Activated naive CD8-positive, alpha-beta T cell treated with anti-CD3 and anti-CD28 coated beads, Interleukin-2, amount 50 U/mL, for 24 hours (primary cell): ENCODE data around the gene POGK.
"Not testable (repeated sequence)": the region's sequence is repeated elsewhere in the genome, so short reads cannot be mapped to it uniquely, and the experiment has no call there.

Experiments used
- ATAC-seq: fragments of 150-1000 bp; cut with Tn5 transposase; one replicate; pipeline ENCODE4 v1.10.0; 2021
- DNase-seq: peaks from one replicate; pipeline ENCODE4 v3.0.0; 2021
- H3K27ac Mint-ChIP-seq: one replicate; pipeline ENCODE4 v1.8.0; 2021; ENCODE audit warnings: mild to moderate bottlenecking, mixed read lengths
- H3K27me3 Mint-ChIP-seq: one replicate; pipeline ENCODE4 v1.8.0; 2021; ENCODE audit warnings: mixed read lengths
- H3K36me3 Mint-ChIP-seq: one replicate; pipeline ENCODE4 v1.8.0; 2021; ENCODE audit warnings: low read depth, mixed read lengths
- H3K4me1 Mint-ChIP-seq: one replicate; pipeline ENCODE4 v1.8.0; 2021; ENCODE audit warnings: mixed read lengths
- H3K4me3 Mint-ChIP-seq: one replicate; pipeline ENCODE4 v1.8.0; 2021; ENCODE audit warnings: mild to moderate bottlenecking, moderate library complexity, mixed read lengths
- H3K9me3 Mint-ChIP-seq: one replicate; pipeline ENCODE4 v1.8.0; 2021; ENCODE audit warnings: mixed read lengths

The POGK gene

DNA sequence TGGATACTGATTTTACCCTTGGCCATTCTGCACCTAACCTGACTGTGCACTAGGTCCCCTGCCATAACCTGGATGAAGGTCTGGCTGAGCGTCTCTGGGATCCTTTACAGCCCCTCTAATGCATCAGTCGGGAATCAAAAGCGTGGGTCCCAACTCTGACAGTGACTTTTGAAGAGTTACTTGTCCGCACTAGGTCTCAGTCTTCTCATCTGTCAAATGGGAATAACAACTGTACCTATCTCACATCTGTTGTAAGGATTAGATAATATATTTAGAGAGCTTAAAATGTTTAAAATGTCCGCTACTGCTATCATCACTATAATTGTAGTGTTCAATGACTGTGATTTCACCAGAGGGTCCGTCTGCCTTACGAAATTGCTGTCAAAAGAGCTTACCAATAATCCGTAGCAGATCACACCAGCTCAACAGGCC is 36.0 kb downstream of the POGK start:
- Mint-ChIP-seq H3K27ac (peak overlapping the region; percentile 75), H3K4me1 (peaks cover 59% of the 10 kb centered on the region), H3K4me3 (peak overlapping the region; percentile 95), H3K27me3 (peaks cover 4% of the 10 kb centered on the region), H3K36me3 (peaks cover 10% of the 10 kb centered on the region), H3K9me3 (no peaks in the 10 kb centered on the region)
- DNase-seq (no peak), ATAC-seq (no peak)

DNA sequence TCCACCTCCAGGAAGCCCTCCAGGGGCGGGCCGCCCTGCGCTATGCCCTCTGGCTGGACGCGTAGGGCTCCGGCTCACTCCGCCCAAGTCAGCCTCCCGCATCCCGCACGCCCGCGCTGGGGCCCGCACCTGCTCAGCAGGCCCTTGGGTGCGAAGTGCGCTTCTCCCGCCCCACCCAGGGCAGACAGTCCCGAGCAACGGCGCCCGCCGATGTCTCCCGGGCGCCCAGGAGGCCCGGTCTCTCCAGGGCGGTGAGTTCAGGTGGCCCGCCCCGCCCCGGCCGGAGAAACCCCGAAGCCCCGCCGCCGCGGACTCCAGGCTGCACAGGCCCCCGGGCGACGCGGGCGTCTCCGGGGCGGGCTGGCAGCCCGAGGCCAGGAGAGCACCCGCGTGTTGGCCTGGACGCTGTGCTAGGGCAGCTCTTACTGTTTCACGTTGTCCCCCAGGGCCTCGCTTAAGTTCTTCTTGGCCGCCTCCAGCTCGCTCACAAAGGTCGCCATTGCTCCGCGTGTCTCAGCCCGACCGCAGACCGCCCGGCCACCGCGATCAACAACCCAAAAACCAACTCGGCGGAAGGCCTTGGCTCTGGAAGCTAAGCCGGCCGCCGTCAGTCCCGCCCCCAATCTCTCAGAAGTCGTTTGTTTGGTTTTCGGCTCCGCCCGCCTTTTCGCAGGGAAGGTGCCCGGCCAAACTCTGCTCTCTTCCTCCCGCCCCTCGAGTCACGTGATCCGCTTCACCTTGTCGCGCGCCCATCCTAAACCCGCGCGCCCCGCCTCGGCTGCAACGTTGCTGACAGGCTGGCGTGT is 36.7 kb downstream of the POGK start, which contains the start of gene TADA1:
Gene TADA1, minus strand, starts transcription at position 531 of the 806 bp plus-strand sequence. Its CDS starts 31 bp downstream, at position 500.
- peak within 1 kb of the TSS; percentile 95 for H3K4me3 Mint-ChIP-seq
- ATAC-seq (peak; percentile 94), DNase-seq (peak; percentile 98)
- H3K27ac Mint-ChIP-seq = peak within 1 kb of the TSS; percentile 99
- no peaks in the 10 kb centered on the region for H3K9me3 Mint-ChIP-seq
- peaks cover 10% of the 10 kb centered on the region for H3K36me3 Mint-ChIP-seq
- H3K27me3 Mint-ChIP-seq = peaks cover 4% of the 10 kb centered on the region
- peaks cover 55% of the 10 kb centered on the region for H3K4me1 Mint-ChIP-seq

GRCh38 chr1:166876540-166876838 is 37.2 kb downstream of the POGK start:
- DNase-seq = no peak
- H3K4me3 Mint-ChIP-seq = peak overlapping the region; percentile 95
- peaks cover 50% of the 10 kb centered on the region for H3K4me1 Mint-ChIP-seq
- peaks cover 10% of the 10 kb centered on the region for H3K36me3 Mint-ChIP-seq
- peaks cover 4% of the 10 kb centered on the region for H3K27me3 Mint-ChIP-seq
- peak overlapping the region; percentile 99 for H3K27ac Mint-ChIP-seq
- peak; percentile 1 for ATAC-seq
- no peaks in the 10 kb centered on the region for H3K9me3 Mint-ChIP-seq

- peaks cover 36% of the 10 kb centered on the region for H3K4me1 Mint-ChIP-seq
- not testable (repeated sequence) for H3K9me3 Mint-ChIP-seq, ATAC-seq, H3K27ac Mint-ChIP-seq, H3K4me3 Mint-ChIP-seq, DNase-seq, H3K27me3 Mint-ChIP-seq, H3K36me3 Mint-ChIP-seq
Observed at GRCh38 chr1:166878173-166878917, 39.1 kb downstream of the POGK start.

DNA sequence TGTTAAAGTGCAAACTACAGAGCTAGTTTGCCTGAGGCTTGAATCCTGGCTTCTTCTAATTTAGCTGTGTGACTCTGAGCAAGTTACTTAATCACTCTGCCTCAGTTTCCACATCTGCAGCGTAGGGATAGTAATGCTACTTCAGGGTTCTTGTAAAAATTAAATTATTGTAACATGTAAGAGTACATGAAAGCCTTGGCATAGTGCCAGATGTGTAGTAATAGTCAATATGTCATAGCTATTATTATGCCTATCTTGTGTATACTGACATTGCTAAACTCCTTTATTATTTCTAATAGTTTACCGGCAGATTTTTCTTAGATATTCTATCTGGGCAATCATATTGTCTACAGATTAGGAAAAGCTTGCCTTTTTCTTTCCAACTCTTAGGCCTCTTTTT is 43.6 kb downstream of the POGK start:
- ATAC-seq (no peak), DNase-seq (no peak)
- peaks cover 21% of the 10 kb centered on the region for H3K27me3 Mint-ChIP-seq
- peaks cover 14% of the 10 kb centered on the region for H3K4me1 Mint-ChIP-seq
- no peak overlapping the region for H3K27ac Mint-ChIP-seq
- no peaks in the 10 kb centered on the region for H3K9me3 Mint-ChIP-seq
- no peaks in the 10 kb centered on the region for H3K36me3 Mint-ChIP-seq
- H3K4me3 Mint-ChIP-seq = no peak overlapping the region

DNA sequence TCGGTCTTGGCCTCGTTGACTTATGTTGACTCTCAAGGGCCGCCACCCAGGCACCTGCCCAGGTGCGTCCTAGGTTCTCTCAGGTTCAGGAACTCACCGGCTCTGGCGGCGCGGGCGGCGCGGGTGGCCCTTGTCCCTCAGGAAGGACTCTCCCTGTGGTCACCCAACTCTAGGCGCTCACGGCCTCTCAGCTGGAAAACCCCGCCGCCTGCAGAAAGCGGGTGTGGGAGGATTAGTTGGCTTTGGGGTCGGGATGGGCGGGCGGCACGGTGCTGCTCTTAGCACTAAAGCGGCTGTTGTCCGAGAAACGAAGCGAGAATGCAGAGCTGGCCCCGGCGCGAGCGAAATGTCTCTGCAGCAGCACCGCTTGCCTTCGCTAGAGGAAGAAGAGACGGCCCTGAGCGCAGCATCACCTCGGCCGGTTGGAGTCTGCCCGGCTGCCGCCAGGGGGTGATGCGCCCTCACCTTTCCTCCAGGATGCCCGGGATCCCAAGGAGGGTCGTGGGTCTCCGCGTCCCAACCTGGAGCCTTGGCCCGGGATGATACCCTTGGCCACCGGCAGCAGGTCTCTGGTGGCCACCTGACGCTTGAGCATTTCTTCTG is 44.9 kb downstream of the POGK start:
- peaks cover 21% of the 10 kb centered on the region for H3K27me3 Mint-ChIP-seq
- peak; percentile 73 for ATAC-seq
- no peak overlapping the region for H3K27ac Mint-ChIP-seq
- H3K36me3 Mint-ChIP-seq = no peaks in the 10 kb centered on the region
- H3K4me3 Mint-ChIP-seq = no peak overlapping the region
- DNase-seq = peak; percentile 47
- H3K9me3 Mint-ChIP-seq = no peaks in the 10 kb centered on the region
- H3K4me1 Mint-ChIP-seq = peaks cover 14% of the 10 kb centered on the region

GRCh38 chr1:166884971-166885370 is 45.7 kb downstream of the POGK start:
- DNase-seq = no peak
- Mint-ChIP-seq H3K27me3 (peaks cover 21% of the 10 kb centered on the region), H3K27ac (no peak overlapping the region), H3K9me3 (no peaks in the 10 kb centered on the region), H3K4me3 (no peak overlapping the region), H3K4me1 (peaks cover 14% of the 10 kb centered on the region), H3K36me3 (no peaks in the 10 kb centered on the region)
- ATAC-seq = no peak

GRCh38 chr1:166888373-166889111 is 49.3 kb downstream of the POGK start:
- no peak overlapping the region for H3K4me3 Mint-ChIP-seq
- H3K27ac Mint-ChIP-seq = no peak overlapping the region
- no peaks in the 10 kb centered on the region for H3K36me3 Mint-ChIP-seq
- ATAC-seq (no peak), DNase-seq (no peak)
- peaks cover 23% of the 10 kb centered on the region for H3K27me3 Mint-ChIP-seq
- no peaks in the 10 kb centered on the region for H3K9me3 Mint-ChIP-seq
- peaks cover 12% of the 10 kb centered on the region for H3K4me1 Mint-ChIP-seq

DNA sequence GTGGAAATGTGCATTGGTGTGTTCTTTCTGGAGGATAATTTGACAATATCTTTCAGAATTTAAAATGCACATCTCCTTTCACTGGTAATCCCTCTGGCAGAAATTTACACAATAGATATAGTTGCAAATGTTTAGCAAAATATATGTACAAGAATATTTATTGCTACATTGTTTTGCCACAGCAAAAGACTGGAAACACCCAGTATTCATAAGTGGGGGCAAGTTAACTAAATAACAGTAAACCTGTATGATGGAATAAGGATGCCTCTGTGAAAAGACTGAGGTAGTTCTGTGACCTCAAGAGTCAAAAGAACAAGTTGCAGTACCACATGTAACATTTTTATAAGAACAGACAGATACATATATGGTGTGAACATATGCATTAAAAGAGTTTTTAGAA is 50.5 kb downstream of the POGK start:
- peaks cover 17% of the 10 kb centered on the region for H3K27me3 Mint-ChIP-seq
- no peaks in the 10 kb centered on the region for H3K9me3 Mint-ChIP-seq
- peaks cover 5% of the 10 kb centered on the region for H3K4me1 Mint-ChIP-seq

DNA sequence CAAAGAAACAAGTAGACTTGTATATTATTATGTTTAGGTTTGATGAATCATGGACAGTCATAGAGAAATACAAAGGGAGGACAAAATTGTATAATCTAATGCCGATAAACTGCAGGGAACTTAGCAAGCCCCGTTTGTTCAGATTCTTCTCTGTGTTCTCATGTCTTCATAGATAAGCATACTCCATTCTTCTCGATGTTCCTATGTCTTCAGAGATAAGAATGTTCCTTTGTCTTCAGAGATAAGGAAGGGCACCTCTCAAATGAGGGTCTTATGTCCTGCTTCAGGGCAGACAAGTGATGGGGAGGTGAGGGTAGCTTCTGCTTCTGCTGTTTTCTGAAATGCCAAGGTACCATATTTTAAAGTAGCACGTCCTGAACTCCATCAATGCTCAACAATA is 56.5 kb downstream of the POGK start:
- Mint-ChIP-seq H3K27me3 (peaks cover 10% of the 10 kb centered on the region), H3K4me3 (no peak overlapping the region), H3K9me3 (peaks cover 11% of the 10 kb centered on the region), H3K4me1 (no peaks in the 10 kb centered on the region), H3K36me3 (peaks cover 3% of the 10 kb centered on the region), H3K27ac (no peak overlapping the region)
- ATAC-seq (no peak), DNase-seq (no peak)

More for the DNA sequence above, 50.5 kb downstream of the POGK start:
- DNase-seq (no peak), ATAC-seq (no peak)
- H3K36me3 Mint-ChIP-seq = no peaks in the 10 kb centered on the region
- no peak overlapping the region for H3K4me3 Mint-ChIP-seq
- no peak overlapping the region for H3K27ac Mint-ChIP-seq

DNA sequence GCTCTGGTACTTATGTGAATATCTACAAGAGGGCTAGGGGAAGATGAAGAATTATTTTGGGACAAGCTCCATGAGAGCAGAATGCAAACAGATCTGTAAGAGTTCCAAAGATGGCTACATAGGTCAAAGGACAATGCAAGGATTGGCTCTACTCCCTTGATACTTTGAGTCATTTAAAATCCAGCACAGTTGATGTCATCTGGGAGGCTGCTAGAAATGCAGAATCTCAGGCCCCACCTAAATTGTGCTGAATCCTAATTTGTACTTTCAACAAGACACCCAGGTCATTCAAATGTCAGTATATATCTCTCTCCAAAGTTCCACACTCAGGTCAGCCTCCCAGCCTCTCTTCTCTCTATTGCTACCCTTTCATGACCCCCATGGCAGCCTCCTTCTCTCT is 60.5 kb downstream of the POGK start:
- Mint-ChIP-seq H3K36me3 (peaks cover 3% of the 10 kb centered on the region), H3K9me3 (peaks cover 11% of the 10 kb centered on the region), H3K4me3 (no peak overlapping the region), H3K27ac (no peak overlapping the region), H3K4me1 (peaks cover 3% of the 10 kb centered on the region), H3K27me3 (peaks cover 6% of the 10 kb centered on the region)
- ATAC-seq = no peak
- DNase-seq = no peak

- H3K4me1 Mint-ChIP-seq = peaks cover 6% of the 10 kb centered on the region
- H3K4me3 Mint-ChIP-seq = no peak overlapping the region
- no peak for DNase-seq
- no peak overlapping the region for H3K27ac Mint-ChIP-seq
- H3K27me3 Mint-ChIP-seq = peaks cover 5% of the 10 kb centered on the region
- ATAC-seq = no peak
- H3K9me3 Mint-ChIP-seq = peaks cover 11% of the 10 kb centered on the region
- peaks cover 3% of the 10 kb centered on the region for H3K36me3 Mint-ChIP-seq
Observed at GRCh38 chr1:166900987-166901386, 61.7 kb downstream of the POGK start.

GRCh38 chr1:166902279-166902678 is 63.0 kb downstream of the POGK start:
- Mint-ChIP-seq H3K27me3 (no peaks in the 10 kb centered on the region), H3K4me1 (peaks cover 10% of the 10 kb centered on the region), H3K36me3 (no peaks in the 10 kb centered on the region), H3K4me3 (no peak overlapping the region), H3K9me3 (peaks cover 7% of the 10 kb centered on the region), H3K27ac (no peak overlapping the region)
- DNase-seq (no peak), ATAC-seq (no peak)

GRCh38 chr1:166903232-166903631 is 64.0 kb downstream of the POGK start:
- H3K27me3 Mint-ChIP-seq = no peaks in the 10 kb centered on the region
- H3K4me3 Mint-ChIP-seq = no peak overlapping the region
- peaks cover 10% of the 10 kb centered on the region for H3K4me1 Mint-ChIP-seq
- no peaks in the 10 kb centered on the region for H3K36me3 Mint-ChIP-seq
- no peak for DNase-seq
- no peaks in the 10 kb centered on the region for H3K9me3 Mint-ChIP-seq
- no peak for ATAC-seq
- no peak overlapping the region for H3K27ac Mint-ChIP-seq
